Activated CD4-positive, alpha-beta T cell treated with anti-CD3 and anti-CD28 coated beads, Interleukin-10, Interleukin-2, amounts not matched to agents 100 ng/mL and 50 ng/mL, durations not matched to agents 16 hours and 8 hours (primary cell): ENCODE measurements around the gene ZIC4.

Experiments
- DNase-seq: peaks from one replicate; pipeline ENCODE4 v3.0.0-alpha.2; 2020

Gene ZIC4

GRCh38 chr3:147341727-147342126, 64.6 kb downstream of the ZIC4 start:
- DNase-seq = no peak

- no peak for DNase-seq
These were observed 69.6 kb downstream of the ZIC4 start for GRCh38 chr3:147336543-147337278.
